Adrenal gland (tissue), 12 donors: ENCODE data around the gene HINT3. TPM values are rescaled to one million over a fixed set of nuclear protein-coding genes. Genes with fewer than 3 reads are reported as not detected.

Experiments used
- DNase-seq, 7 donors: peaks; one replicate each; pipeline ENCODE4 v3.0.0-alpha.2; 2019 to 2020
- H3K27ac ChIP-seq, 5 donors: fragments of 200-600 bp; sonication (generic) in 4 of 5; 1 replicate in 3 of 5; 2 replicates in 2 of 5; pipeline versions ENCODE4 v1.5.1 to v1.8.0; 2016 to 2020; ENCODE audit warnings: mild to moderate bottlenecking in 1 of 5
- H3K27me3 ChIP-seq: fragments of 200-600 bp; 2 replicates; pipeline ENCODE4 v1.8.0; 2021
- H3K36me3 ChIP-seq, 2 donors: fragments of 200-600 bp; replicated peaks in 1 of 2; 1 replicate in 1 of 2; 2 replicates in 1 of 2; pipeline versions ENCODE4 v1.5.1 to v1.8.0; 2018 to 2022
- H3K4me1 ChIP-seq, 2 donors: fragments of 200-600 bp; replicated peaks in 1 of 2; 1 replicate in 1 of 2; 2 replicates in 1 of 2; pipeline versions ENCODE4 v1.5.1 to v1.8.0; 2018 to 2021
- H3K4me3 ChIP-seq, 4 donors: fragments of 200-600 bp; sonication (generic) in 3 of 4; one replicate each; pipeline ENCODE4 v1.5.1; 2016 to 2018
- H3K9me3 ChIP-seq, 3 donors: fragments of 200-600 bp; sonication (generic) in 1 of 3; replicated peaks in 1 of 3; 1 replicate in 2 of 3; 2 replicates in 1 of 3; pipeline versions ENCODE4 v1.5.1 to v1.8.0; 2016 to 2021
- POLR2A ChIP-seq, 2 donors: fragments of 450-650 bp; IDR thresholded peaks; one replicate each; pipeline ENCODE4 v1.6.1; 2017; ENCODE audit warnings: antibody characterized with exemption in 2 of 2, mild to moderate bottlenecking in 2 of 2, moderate library complexity in 1 of 2
- WGBS, 4 donors: extraction: QIAGEN DNeasy Blood & Tissue Kit in 2 of 4; methylation state at CpG; one replicate each; pipeline versions ENCODE4 v1.1.5 to v1.1.7; 2013 to 2017; 5-methylcytosine and 5-hydroxymethylcytosine counted together
- intact Hi-C, 2 donors: fragments of 100-400 bp; cut with DNase I; formaldehyde crosslinking; loops; one replicate each; pipeline versions ENCODE4 v1.14.1 to v1.15.0; 2022 to 2023
- polyA plus RNA-seq, 3 donors: library from polyadenylated mRNA; stranded (reverse); fragments of 200-250 nt in 2 of 3; fragments of 350-450 nt in 1 of 3; fragmentation: Illumina TruSeq in 1 of 3; extraction: RNeasy Lipid Tissue Mini Kit (QIAGEN cat#74804) in 1 of 3; gene quantifications; one replicate each; pipeline ENCODE4 v1.2.3, GENCODE V29; 2013 to 2014
- total RNA-seq, 9 donors: library from RNA; depleted of rRNA in 4 of 9; stranded (reverse); fragments of >200 nt in 4 of 9; fragments of 120-200 nt in 1 of 9; fragmentation: NEBNext Ultra II Directional in 1 of 9; extraction: Animal tissue kit (Norgen Biotek cat#: 25700) in 1 of 9; gene quantifications; one replicate each; pipeline versions ENCODE4 v1.1.0 to v1.2.4, GENCODE V29; 2013 to 2023
- TF ChIP-seq, protein P1 (sequence below), 6 experiments: fragments of 450-650 bp in 4 of 6; fragments of 200-600 bp in 2 of 6; sonication (generic) in 1 of 6; IDR thresholded peaks; 1 replicate in 5 of 6; 2 replicates in 1 of 6; pipeline versions ENCODE4 v1.5.1 to v1.8.0; 2016 to 2021; ENCODE audit warnings: antibody characterized with exemption in 6 of 6, mild to moderate bottlenecking in 2 of 6, moderate library complexity in 1 of 6
- donor health status: healthy with polysubstance abuse.
- donor health status: Bipolar disorder and iron deficiency.
- donor health status: DM: yes; HTN: yes; CAD: no.
- donor health status: DM: no; HTN: no; CAD: no.
- donor health status: DM: no; HTN: no; CAD: no.
- donor health status: DM: yes; HTN: yes; CAD: no.

Gene HINT3
- total and polyA plus RNA-seq, 12 donors: 4.7 to 40.6 (median 30.4) TPM

DNA sequence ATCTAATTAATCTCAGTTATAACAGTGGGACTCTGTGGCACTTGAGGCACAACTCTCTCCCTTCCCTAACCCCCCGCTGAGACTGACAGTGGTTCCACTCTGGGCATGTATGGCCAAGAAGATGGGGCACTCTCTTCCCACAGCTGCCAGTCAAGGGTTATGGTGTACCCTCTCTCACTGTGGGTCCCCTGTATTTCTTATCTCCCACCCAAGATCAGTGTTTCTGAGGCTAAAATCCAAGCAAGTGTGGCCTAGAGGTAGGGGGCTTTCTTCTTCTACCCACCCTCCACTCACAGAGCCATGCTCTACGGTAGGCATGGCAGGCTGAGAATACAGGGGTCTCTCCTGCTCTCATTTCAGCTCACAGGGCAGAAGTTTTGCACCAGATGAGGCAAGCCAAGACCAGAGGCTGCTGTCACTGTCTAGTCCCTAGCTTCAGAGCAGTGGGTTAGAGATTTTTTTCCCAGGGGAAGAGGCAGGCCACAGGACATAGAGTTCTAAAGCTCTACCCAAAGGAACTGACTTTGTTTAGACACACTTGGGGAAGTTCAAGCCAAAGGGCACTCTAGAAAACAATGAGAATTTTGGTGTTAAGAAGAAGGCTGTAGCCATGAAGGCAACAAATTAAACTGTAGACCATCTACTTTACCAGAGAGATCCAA lies 31.7 kb upstream of the HINT3 start:
- 94 to 100% (median 95%) methylated on average over 2 of the region's 2 CpGs for WGBS, 4 donors
- intact Hi-C loops: no loop called here
- H3K27ac ChIP-seq: peak overlapping the region in 4 of 5 donors; percentile 11 to 61 (median 31)
- no peaks in the 10 kb centered on the region for H3K27me3 ChIP-seq
- no peak overlapping the region for H3K4me3 ChIP-seq
- no peaks in the 10 kb centered on the region for H3K9me3 ChIP-seq
- TF ChIP-seq, protein P1, sequence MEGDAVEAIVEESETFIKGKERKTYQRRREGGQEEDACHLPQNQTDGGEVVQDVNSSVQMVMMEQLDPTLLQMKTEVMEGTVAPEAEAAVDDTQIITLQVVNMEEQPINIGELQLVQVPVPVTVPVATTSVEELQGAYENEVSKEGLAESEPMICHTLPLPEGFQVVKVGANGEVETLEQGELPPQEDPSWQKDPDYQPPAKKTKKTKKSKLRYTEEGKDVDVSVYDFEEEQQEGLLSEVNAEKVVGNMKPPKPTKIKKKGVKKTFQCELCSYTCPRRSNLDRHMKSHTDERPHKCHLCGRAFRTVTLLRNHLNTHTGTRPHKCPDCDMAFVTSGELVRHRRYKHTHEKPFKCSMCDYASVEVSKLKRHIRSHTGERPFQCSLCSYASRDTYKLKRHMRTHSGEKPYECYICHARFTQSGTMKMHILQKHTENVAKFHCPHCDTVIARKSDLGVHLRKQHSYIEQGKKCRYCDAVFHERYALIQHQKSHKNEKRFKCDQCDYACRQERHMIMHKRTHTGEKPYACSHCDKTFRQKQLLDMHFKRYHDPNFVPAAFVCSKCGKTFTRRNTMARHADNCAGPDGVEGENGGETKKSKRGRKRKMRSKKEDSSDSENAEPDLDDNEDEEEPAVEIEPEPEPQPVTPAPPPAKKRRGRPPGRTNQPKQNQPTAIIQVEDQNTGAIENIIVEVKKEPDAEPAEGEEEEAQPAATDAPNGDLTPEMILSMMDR (IDR thresholded peaks at IDR 0.05): no peak
- no peak for TF ChIP-seq POLR2A (IDR thresholded peaks at IDR 0.05)
- no peak for DNase-seq
- H3K36me3 ChIP-seq: peaks cover 0 to 78% of the 10 kb centered on the region in 2 donors
- H3K4me1 ChIP-seq: peaks cover 4 to 38% of the 10 kb centered on the region in 2 donors

DNA sequence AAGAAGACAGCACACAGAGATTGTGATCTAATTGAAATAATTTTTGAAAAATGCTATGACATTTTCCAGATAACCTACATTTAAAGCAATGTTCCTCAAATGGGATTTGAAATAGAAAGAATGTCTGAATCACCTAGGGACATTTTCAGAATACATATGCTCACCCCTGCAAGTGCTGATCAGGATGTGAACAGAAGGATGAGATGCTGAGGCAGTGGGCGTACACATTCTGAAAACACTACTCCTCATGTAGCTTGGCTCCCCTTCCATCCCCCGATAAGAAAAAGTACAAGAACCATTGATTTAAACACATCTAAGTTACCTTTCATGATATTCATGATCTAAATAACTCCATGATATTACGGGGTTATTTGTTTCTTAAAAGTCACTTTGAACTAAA lies 29.9 kb upstream of the HINT3 start:
- Histone ChIP-seq H3K36me3 (peaks cover 0 to 76% of the 10 kb centered on the region in 2 donors), H3K27ac (no peak overlapping the region), H3K9me3 (no peaks in the 10 kb centered on the region), H3K4me3 (no peak overlapping the region), H3K27me3 (no peaks in the 10 kb centered on the region), H3K4me1 (peaks cover 4 to 38% of the 10 kb centered on the region in 2 donors)
- DNase-seq: no peak
- TF ChIP-seq POLR2A (IDR thresholded peaks at IDR 0.05): no peak
- TF ChIP-seq, protein P1 (IDR thresholded peaks at IDR 0.05): no peak
- intact Hi-C loops: no loop called here
- 89 to 98% (median 93%) methylated on average over 3 of the region's 3 CpGs for WGBS, 4 donors

DNA sequence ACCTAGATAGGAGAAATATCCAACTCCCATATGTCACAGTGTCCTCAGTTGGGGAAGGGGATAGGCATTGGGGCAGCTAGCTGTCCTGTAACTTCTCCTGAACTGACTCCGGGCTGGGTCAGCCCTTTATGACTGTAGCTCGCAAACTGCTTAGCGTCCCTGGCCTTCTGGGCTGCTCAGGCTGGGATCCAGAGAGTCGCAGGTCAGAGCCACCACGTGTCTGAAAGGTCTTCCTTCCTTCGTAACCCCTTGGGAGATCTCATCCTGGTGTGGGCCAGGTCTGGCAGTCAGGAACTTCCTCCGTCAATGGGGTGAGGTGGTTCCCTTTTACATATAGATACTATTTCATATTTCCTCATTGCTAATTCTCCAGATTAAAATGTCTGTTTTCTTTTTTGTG lies 28.8 kb upstream of the HINT3 start:
- H3K36me3 ChIP-seq: peaks cover 0 to 65% of the 10 kb centered on the region in 2 donors
- 45 to 67% (median 57%) methylated on average over 7 of the region's 7 CpGs for WGBS, 4 donors

DNA sequence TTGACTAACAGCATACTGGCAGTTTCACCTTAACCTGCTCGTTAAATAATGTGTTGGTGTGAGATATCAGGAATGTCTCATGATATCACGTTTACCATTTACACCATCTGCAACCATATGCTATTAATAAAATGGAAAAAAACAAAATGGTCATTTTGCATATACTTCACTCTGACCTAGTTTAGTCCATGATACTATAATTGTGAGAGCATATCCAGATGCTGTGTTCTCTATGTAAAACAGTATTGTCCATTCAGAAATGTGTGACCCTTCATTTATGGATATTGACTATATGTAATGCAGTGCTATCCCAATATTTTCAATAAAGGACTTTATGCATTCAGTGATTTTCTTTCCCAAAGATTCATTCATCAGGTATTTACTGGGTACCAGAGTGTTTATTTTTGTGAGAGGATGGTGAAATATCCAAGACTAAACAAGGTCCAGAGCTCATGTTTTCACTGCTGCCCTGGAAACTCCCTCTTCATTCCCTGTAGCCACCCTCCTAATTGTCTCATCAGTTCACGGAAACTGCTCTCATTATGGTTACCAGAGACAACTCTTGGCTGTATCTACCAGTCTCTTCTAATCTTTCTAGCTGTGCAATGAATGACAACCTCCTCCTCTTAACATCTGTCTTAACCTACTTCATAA lies 25.7 kb upstream of the HINT3 start:
- Histone ChIP-seq H3K36me3 (peaks cover 0 to 38% of the 10 kb centered on the region in 2 donors), H3K4me3 (no peak overlapping the region), H3K27me3 (no peaks in the 10 kb centered on the region), H3K27ac (no peak overlapping the region), H3K4me1 (peaks cover 0 to 14% of the 10 kb centered on the region in 2 donors), H3K9me3 (no peaks in the 10 kb centered on the region)
- intact Hi-C loops: no loop called here
- WGBS, 4 donors: 93 to 95% (median 95%) methylated on average over 3 of the region's 3 CpGs
- TF ChIP-seq, protein P1 (IDR thresholded peaks at IDR 0.05): no peak
- TF ChIP-seq POLR2A (IDR thresholded peaks at IDR 0.05): no peak
- no peak for DNase-seq

More for the DNA sequence above, 28.8 kb upstream of the HINT3 start:
- no peaks in the 10 kb centered on the region for H3K27me3 ChIP-seq
- peaks cover 4 to 37% of the 10 kb centered on the region in 2 donors for H3K4me1 ChIP-seq
- H3K4me3 ChIP-seq: no peak overlapping the region
- TF ChIP-seq, protein P1 (IDR thresholded peaks at IDR 0.05): no peak
- no peak for TF ChIP-seq POLR2A (IDR thresholded peaks at IDR 0.05)
- peak overlapping the region in 1 of 5 donors; percentile 56 for H3K27ac ChIP-seq
- H3K9me3 ChIP-seq: no peaks in the 10 kb centered on the region
- intact Hi-C loops: no loop called here
- peak in 2 of 7 donors; percentile 20 to 32 for DNase-seq
